ENCODE results near the gene CD244. TPM values are rescaled to one million over a fixed set of nuclear protein-coding genes. Genes with fewer than 3 reads are reported as not detected.
"Not testable (repeated sequence)": the region's sequence is repeated elsewhere in the genome, so short reads cannot be mapped to it uniquely, and the experiment has no call there.

The CD244 gene
- total RNA-seq, 4 donors from 2014 or later, result 0.15 to 0.47 (median 0.27) TPM; not detected in 1

GRCh38 chr1:160877221-160877620, 14.5 kb upstream of the CD244 start:
- no peak for ATAC-seq
- H3K27ac ChIP-seq, result no peak overlapping the region
- no peak for TF ChIP-seq CTCF (IDR thresholded peaks at IDR 0.05)
- no peak for TF ChIP-seq POLR2A (IDR thresholded peaks at IDR 0.05)
- TF ChIP-seq EP300 (IDR thresholded peaks at IDR 0.05), result no peak
- TF ChIP-seq POLR2AphosphoS5 (IDR thresholded peaks at IDR 0.05), result no peak
- H3K4me3 ChIP-seq, result no peak overlapping the region
- H3K9me3 ChIP-seq, result no peaks in the 10 kb centered on the region
- peaks cover 3% of the 10 kb centered on the region for H3K27me3 ChIP-seq
- no peaks in the 10 kb centered on the region for H3K4me1 ChIP-seq
- H3K36me3 ChIP-seq, result no peaks in the 10 kb centered on the region

- no peak overlapping the region for H3K4me3 ChIP-seq
- 70% methylated on average over 4 of the region's 5 CpGs; no CpG with 5 or more reads in 1 of the 2 donors for WGBS, 2 donors (ENCODE audit: low coverage in 1 of 2)
- no peak for ATAC-seq
- TF ChIP-seq POLR2A (IDR thresholded peaks at IDR 0.05) (no peak), POLR2AphosphoS5 (IDR thresholded peaks at IDR 0.05) (no peak), CTCF (IDR thresholded peaks at IDR 0.05) (no peak), EP300 (IDR thresholded peaks at IDR 0.05) (no peak)
- H3K36me3 ChIP-seq, result no peaks in the 10 kb centered on the region
- H3K27me3 ChIP-seq, result peaks cover 4% of the 10 kb centered on the region
- no peaks in the 10 kb centered on the region for H3K4me1 ChIP-seq
- no peak overlapping the region for H3K27ac ChIP-seq
- H3K9me3 ChIP-seq, result no peaks in the 10 kb centered on the region
Observed at GRCh38 chr1:160876311-160876710, 13.6 kb upstream of the CD244 start.

- WGBS, 2 donors (ENCODE audit: low coverage in 1 of 2), result 62 to 68% methylated on average over 3 to 4 of the region's 4 CpGs
- H3K4me1 ChIP-seq, H3K36me3 ChIP-seq, H3K4me3 ChIP-seq, H3K27me3 ChIP-seq, H3K9me3 ChIP-seq, H3K27ac ChIP-seq, ATAC-seq: not testable (repeated sequence)
Observed at GRCh38 chr1:160875591-160875990, 12.9 kb upstream of the CD244 start.

GRCh38 chr1:160874935-160875334, 12.2 kb upstream of the CD244 start:
- TF ChIP-seq CTCF (IDR thresholded peaks at IDR 0.05) (no peak), POLR2A (IDR thresholded peaks at IDR 0.05) (no peak), EP300 (IDR thresholded peaks at IDR 0.05) (no peak), POLR2AphosphoS5 (IDR thresholded peaks at IDR 0.05) (no peak)
- no peaks in the 10 kb centered on the region for H3K9me3 ChIP-seq
- no peaks in the 10 kb centered on the region for H3K4me1 ChIP-seq
- H3K36me3 ChIP-seq, result no peaks in the 10 kb centered on the region
- no peak overlapping the region for H3K27ac ChIP-seq
- 45 to 66% methylated on average over 1 to 3 of the region's 3 CpGs for WGBS, 2 donors (ENCODE audit: low coverage in 1 of 2)
- no peak for ATAC-seq
- H3K27me3 ChIP-seq, result peaks cover 4% of the 10 kb centered on the region
- no peak overlapping the region for H3K4me3 ChIP-seq

- Histone ChIP-seq H3K4me3 (no peak overlapping the region), H3K4me1 (no peaks in the 10 kb centered on the region), H3K36me3 (no peaks in the 10 kb centered on the region), H3K27ac (no peak overlapping the region), H3K9me3 (no peaks in the 10 kb centered on the region), H3K27me3 (peaks cover 4% of the 10 kb centered on the region)
- WGBS, 2 donors (ENCODE audit: low coverage in 1 of 2), result 68 to 80% methylated on average over 1 to 2 of the region's 3 CpGs
- no peak for ATAC-seq
- TF ChIP-seq CTCF (IDR thresholded peaks at IDR 0.05), result no peak
- TF ChIP-seq POLR2A (IDR thresholded peaks at IDR 0.05), result no peak
- no peak for TF ChIP-seq EP300 (IDR thresholded peaks at IDR 0.05)
- TF ChIP-seq POLR2AphosphoS5 (IDR thresholded peaks at IDR 0.05), result no peak
Observed at GRCh38 chr1:160868141-160868540, 5.5 kb upstream of the CD244 start.

- not testable (repeated sequence) for H3K9me3 ChIP-seq, H3K36me3 ChIP-seq, H3K4me1 ChIP-seq, H3K27ac ChIP-seq, ATAC-seq, H3K4me3 ChIP-seq, H3K27me3 ChIP-seq
- 5 to 15% methylated on average over 3 to 4 of the region's 4 CpGs for WGBS, 2 donors (ENCODE audit: low coverage in 1 of 2)
Observed at GRCh38 chr1:160867651-160868050, 5.0 kb upstream of the CD244 start.

Measured in gastroesophageal sphincter (tissue), 4 donors.